SK-N-SH (cell line): Measurements from ENCODE around the gene ABCA6. TPM values are rescaled to one million over a fixed set of nuclear protein-coding genes. Genes with fewer than 3 reads are reported as not detected.

Source experiments
- CTCF ChIA-PET: fragments of 300-600, 350-600 bp; formaldehyde crosslinking; extraction: SDS; loops from one replicate; lab custom pipeline; 2021; lab: Yijun Ruan, JAX
- POLR2A ChIA-PET: fragments of 350-600 bp; sonication (Branson Sonifier 250); formaldehyde crosslinking; extraction: SDS; loops from one replicate; lab custom pipeline; 2020; ENCODE audit warnings: antibody characterized with exemption, inconsistent platforms; lab: Yijun Ruan, JAX
- DNase-seq: peaks from one replicate; pipeline ENCODE4 v3.0.0; 2012
- H2AFZ ChIP-seq: fragments of 200-600 bp; sonication (generic); 2 replicates; pipeline ENCODE4 v1.8.1; 2016; ENCODE audit warnings: antibody characterized with exemption, mild to moderate bottlenecking, low read depth
- H3F3A ChIP-seq: fragments of 200-600 bp; sonication (generic); replicated peaks from 2 replicates; pipeline ENCODE3; 2016; ENCODE audit warnings: antibody characterized with exemption, mild to moderate bottlenecking; ENCODE audit not compliant: insufficient read depth
- H3K27ac ChIP-seq, 2 experiments: fragments of 200-500 bp in 1 of 2; fragments of 200-600 bp in 1 of 2; sonication (Bioruptor generic) in 1 of 2; sonication (generic), shearing (Covaris generic) in 1 of 2; 2 replicates each; pipeline versions ENCODE4 v1.5.1 to v1.6.1; 2014 to 2016; ENCODE audit warnings: low read depth in 2 of 2, inconsistent platforms in 1 of 2, low read length in 1 of 2, mild to moderate bottlenecking in 1 of 2, mixed read lengths in 1 of 2
- H3K27me3 ChIP-seq: fragments of 200-600 bp; sonication (generic), shearing (Covaris generic); 2 replicates; pipeline ENCODE4 v1.6.1; 2016; ENCODE audit warnings: mixed run types; ENCODE audit not compliant: insufficient read depth
- H3K36me3 ChIP-seq, 2 experiments: fragments of 200-500 bp in 1 of 2; fragments of 200-600 bp in 1 of 2; sonication (Bioruptor generic) in 1 of 2; sonication (generic) in 1 of 2; replicated peaks in 1 of 2; 2 replicates each; pipeline versions ENCODE3 to v1.5.1; 2014 to 2016; ENCODE audit warnings: low read length in 1 of 2, mild to moderate bottlenecking in 1 of 2; ENCODE audit not compliant: insufficient read depth in 2 of 2, control insufficient read depth in 1 of 2
- H3K4me1 ChIP-seq, 2 experiments: fragments of 200-500 bp in 1 of 2; fragments of 200-600 bp in 1 of 2; sonication (Bioruptor generic) in 1 of 2; sonication (generic), shearing (Covaris generic) in 1 of 2; 2 replicates each; pipeline versions ENCODE4 v1.5.1 to v1.6.1; 2014 to 2016; ENCODE audit warnings: low read depth in 1 of 2, low read length in 1 of 2, mixed run types in 1 of 2; ENCODE audit not compliant: insufficient read depth in 2 of 2, control insufficient read depth in 1 of 2
- H3K4me2 ChIP-seq: fragments of 200-600 bp; sonication (generic), shearing (Covaris generic); 2 replicates; pipeline ENCODE4 v1.6.1; 2017; ENCODE audit warnings: mixed run types
- H3K4me3 ChIP-seq, 2 experiments: fragments of 200-500 bp in 1 of 2; fragments of 200-600 bp in 1 of 2; sonication (Bioruptor generic) in 1 of 2; sonication (generic), shearing (Covaris generic) in 1 of 2; 2 replicates each; pipeline versions ENCODE4 v1.5.1 to v1.8.1; 2014 to 2016; ENCODE audit warnings: low read depth in 2 of 2, inconsistent platforms in 1 of 2, low read length in 1 of 2, mild to moderate bottlenecking in 1 of 2, mixed read lengths in 1 of 2, moderate library complexity in 1 of 2
- H3K79me2 ChIP-seq: fragments of 200-600 bp; sonication (generic); 2 replicates; pipeline ENCODE4 v1.8.1; 2017; ENCODE audit warnings: mild to moderate bottlenecking; ENCODE audit not compliant: insufficient read depth
- H3K9ac ChIP-seq: fragments of 200-600 bp; sonication (generic); 2 replicates; pipeline ENCODE4 v1.6.1; 2017; ENCODE audit warnings: mixed run types
- H3K9me2 ChIP-seq: fragments of 200-600 bp; sonication (generic); 2 replicates; pipeline ENCODE4 v1.6.1; 2017; ENCODE audit warnings: mixed run types
- H3K9me3 ChIP-seq: fragments of 200-600 bp; sonication (generic); 2 replicates; pipeline ENCODE4 v1.6.1; 2017; ENCODE audit warnings: mixed run types, mild to moderate bottlenecking, moderate library complexity
- H4K20me1 ChIP-seq: fragments of 200-600 bp; sonication (generic); 2 replicates; pipeline ENCODE4 v1.6.1; 2017; ENCODE audit warnings: mild to moderate bottlenecking, mixed run types; ENCODE audit not compliant: insufficient read depth
- ELF1 ChIP-seq: IDR thresholded peaks from 2 replicates; pipeline ENCODE4 v1.4.0; 2012
- GABPA ChIP-seq: IDR thresholded peaks from 2 replicates; pipeline ENCODE4 v1.4.0; 2012; ENCODE audit warnings: low read depth, mild to moderate bottlenecking
- GATA2 ChIP-seq: sonication (generic); formaldehyde crosslinking; IDR thresholded peaks from 2 replicates; pipeline ENCODE4 v1.5.0; 2020; ENCODE audit warnings: mild to moderate bottlenecking, missing genetic modification reagents
- NFIC ChIP-seq: IDR thresholded peaks from 2 replicates; pipeline ENCODE4 v1.4.0; 2012; ENCODE audit warnings: borderline replicate concordance
- RAD21 ChIP-seq: IDR thresholded peaks from 2 replicates; pipeline ENCODE4 v1.6.1; 2012; ENCODE audit warnings: mild to moderate bottlenecking, low read length
- RCOR1 ChIP-seq: fragments of 150-350 bp; IDR thresholded peaks from 2 replicates; pipeline ENCODE4 v1.6.1; 2017; ENCODE audit warnings: antibody characterized with exemption, low read length
- SMC3 ChIP-seq: IDR thresholded peaks from 2 replicates; pipeline ENCODE4 v1.6.1; 2012; ENCODE audit warnings: low read depth, low read length, improper control_type of control experiment
- TAF1 ChIP-seq: IDR thresholded peaks from 2 replicates; pipeline ENCODE4 v1.6.1; 2012; ENCODE audit warnings: low read depth, mild to moderate bottlenecking, low read length, moderate library complexity, borderline replicate concordance
- TCF12 ChIP-seq: IDR thresholded peaks from 2 replicates; pipeline ENCODE4 v1.4.0; 2012
- polyA plus RNA-seq, 3 experiments: library from polyadenylated mRNA; depleted of rRNA; stranded (reverse); fragments of >200 nt; gene quantifications; 2 replicates each; pipeline ENCODE4 v1.2.3, GENCODE V29; 2012
- TF ChIP-seq, protein P1 (sequence below): fragments of 200-600 bp; sonication (generic); IDR thresholded peaks from 2 replicates; pipeline ENCODE4 v1.6.1; 2017; ENCODE audit warnings: antibody characterized with exemption, mild to moderate bottlenecking, moderate library complexity
- TF ChIP-seq, protein P2 (sequence below): IDR thresholded peaks from 2 replicates; pipeline ENCODE4 v1.4.0; 2012; ENCODE audit warnings: low read depth, borderline replicate concordance
- TF ChIP-seq, protein P3 (sequence below): IDR thresholded peaks from 2 replicates; pipeline ENCODE4 v1.4.0; 2012; ENCODE audit warnings: low read depth
- TF ChIP-seq, protein P4 (sequence below): IDR thresholded peaks from 2 replicates; pipeline ENCODE4 v1.6.1; 2012; ENCODE audit warnings: mild to moderate bottlenecking, low read depth, low read length, moderate library complexity
- TF ChIP-seq, protein P5 (sequence below): IDR thresholded peaks from 2 replicates; pipeline ENCODE4 v1.4.0; 2012; ENCODE audit warnings: low read depth, borderline replicate concordance

Gene ABCA6
- polyA plus RNA-seq, 1 of the 3 experiments (the other 2 are of a cell fraction): 0.15 TPM

DNA sequence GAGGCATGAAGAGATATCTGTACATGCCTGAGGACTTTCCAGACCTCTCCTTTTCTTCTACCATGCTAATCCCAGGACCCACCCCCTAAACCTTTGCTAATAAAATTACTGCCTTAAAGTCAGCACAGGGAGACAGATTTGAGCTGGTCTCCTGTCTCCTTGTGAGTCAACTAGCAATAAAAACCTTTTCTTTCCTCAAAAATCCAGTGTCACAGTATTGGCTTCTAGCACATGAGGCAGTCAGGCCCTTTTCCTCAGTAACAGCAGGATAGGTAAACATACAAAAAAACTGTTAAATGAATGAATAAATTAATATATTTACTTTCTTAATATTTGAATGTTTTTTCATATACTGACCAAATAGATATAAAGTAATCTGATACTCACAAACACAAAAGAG, 45.6 kb upstream of the ABCA6 start:
- Histone ChIP-seq H3K4me3 (no peak overlapping the region), H3K4me1 (0 out of 4 replicates have a peak, but pooled peaks cover 0 to 3% of the 10 kb centered on the region in 2 experiments), H3K27me3 (no peaks in the 10 kb centered on the region), H3K4me2 (no peak overlapping the region), H3K36me3 (no peaks in the 10 kb centered on the region), H3K27ac (no peak overlapping the region), H3K9me3 (no peaks in the 10 kb centered on the region), H3K79me2 (no peaks in the 10 kb centered on the region), H2AFZ (no peak overlapping the region), H3F3A (no peaks in the 10 kb centered on the region), H3K9me2 (no peaks in the 10 kb centered on the region), H4K20me1 (no peaks in the 10 kb centered on the region), H3K9ac (no peak overlapping the region)
- no peak for DNase-seq
- CTCF ChIA-PET: interaction anchor here (0.8 kb wide), 1 partner anchor 36 kb away, joined by 3 read pairs; no protein-coding TSS in a partner anchor
- TF ChIP-seq, protein P1, sequence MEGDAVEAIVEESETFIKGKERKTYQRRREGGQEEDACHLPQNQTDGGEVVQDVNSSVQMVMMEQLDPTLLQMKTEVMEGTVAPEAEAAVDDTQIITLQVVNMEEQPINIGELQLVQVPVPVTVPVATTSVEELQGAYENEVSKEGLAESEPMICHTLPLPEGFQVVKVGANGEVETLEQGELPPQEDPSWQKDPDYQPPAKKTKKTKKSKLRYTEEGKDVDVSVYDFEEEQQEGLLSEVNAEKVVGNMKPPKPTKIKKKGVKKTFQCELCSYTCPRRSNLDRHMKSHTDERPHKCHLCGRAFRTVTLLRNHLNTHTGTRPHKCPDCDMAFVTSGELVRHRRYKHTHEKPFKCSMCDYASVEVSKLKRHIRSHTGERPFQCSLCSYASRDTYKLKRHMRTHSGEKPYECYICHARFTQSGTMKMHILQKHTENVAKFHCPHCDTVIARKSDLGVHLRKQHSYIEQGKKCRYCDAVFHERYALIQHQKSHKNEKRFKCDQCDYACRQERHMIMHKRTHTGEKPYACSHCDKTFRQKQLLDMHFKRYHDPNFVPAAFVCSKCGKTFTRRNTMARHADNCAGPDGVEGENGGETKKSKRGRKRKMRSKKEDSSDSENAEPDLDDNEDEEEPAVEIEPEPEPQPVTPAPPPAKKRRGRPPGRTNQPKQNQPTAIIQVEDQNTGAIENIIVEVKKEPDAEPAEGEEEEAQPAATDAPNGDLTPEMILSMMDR: no peak
- TF ChIP-seq GATA2 (CRISPR knock-in tag) (no peak), ELF1 (no peak), GABPA (no peak), SMC3 (no peak), RCOR1 (no peak), TCF12 (no peak), RAD21 (no peak), NFIC (no peak), TAF1 (no peak)
- TF ChIP-seq, protein P2, sequence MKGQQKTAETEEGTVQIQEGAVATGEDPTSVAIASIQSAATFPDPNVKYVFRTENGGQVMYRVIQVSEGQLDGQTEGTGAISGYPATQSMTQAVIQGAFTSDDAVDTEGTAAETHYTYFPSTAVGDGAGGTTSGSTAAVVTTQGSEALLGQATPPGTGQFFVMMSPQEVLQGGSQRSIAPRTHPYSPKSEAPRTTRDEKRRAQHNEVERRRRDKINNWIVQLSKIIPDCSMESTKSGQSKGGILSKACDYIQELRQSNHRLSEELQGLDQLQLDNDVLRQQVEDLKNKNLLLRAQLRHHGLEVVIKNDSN: no peak
- TF ChIP-seq, protein P3, sequence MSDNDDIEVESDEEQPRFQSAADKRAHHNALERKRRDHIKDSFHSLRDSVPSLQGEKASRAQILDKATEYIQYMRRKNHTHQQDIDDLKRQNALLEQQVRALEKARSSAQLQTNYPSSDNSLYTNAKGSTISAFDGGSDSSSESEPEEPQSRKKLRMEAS: no peak
- TF ChIP-seq, protein P4, sequence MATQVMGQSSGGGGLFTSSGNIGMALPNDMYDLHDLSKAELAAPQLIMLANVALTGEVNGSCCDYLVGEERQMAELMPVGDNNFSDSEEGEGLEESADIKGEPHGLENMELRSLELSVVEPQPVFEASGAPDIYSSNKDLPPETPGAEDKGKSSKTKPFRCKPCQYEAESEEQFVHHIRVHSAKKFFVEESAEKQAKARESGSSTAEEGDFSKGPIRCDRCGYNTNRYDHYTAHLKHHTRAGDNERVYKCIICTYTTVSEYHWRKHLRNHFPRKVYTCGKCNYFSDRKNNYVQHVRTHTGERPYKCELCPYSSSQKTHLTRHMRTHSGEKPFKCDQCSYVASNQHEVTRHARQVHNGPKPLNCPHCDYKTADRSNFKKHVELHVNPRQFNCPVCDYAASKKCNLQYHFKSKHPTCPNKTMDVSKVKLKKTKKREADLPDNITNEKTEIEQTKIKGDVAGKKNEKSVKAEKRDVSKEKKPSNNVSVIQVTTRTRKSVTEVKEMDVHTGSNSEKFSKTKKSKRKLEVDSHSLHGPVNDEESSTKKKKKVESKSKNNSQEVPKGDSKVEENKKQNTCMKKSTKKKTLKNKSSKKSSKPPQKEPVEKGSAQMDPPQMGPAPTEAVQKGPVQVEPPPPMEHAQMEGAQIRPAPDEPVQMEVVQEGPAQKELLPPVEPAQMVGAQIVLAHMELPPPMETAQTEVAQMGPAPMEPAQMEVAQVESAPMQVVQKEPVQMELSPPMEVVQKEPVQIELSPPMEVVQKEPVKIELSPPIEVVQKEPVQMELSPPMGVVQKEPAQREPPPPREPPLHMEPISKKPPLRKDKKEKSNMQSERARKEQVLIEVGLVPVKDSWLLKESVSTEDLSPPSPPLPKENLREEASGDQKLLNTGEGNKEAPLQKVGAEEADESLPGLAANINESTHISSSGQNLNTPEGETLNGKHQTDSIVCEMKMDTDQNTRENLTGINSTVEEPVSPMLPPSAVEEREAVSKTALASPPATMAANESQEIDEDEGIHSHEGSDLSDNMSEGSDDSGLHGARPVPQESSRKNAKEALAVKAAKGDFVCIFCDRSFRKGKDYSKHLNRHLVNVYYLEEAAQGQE: no peak
- TF ChIP-seq, protein P5, sequence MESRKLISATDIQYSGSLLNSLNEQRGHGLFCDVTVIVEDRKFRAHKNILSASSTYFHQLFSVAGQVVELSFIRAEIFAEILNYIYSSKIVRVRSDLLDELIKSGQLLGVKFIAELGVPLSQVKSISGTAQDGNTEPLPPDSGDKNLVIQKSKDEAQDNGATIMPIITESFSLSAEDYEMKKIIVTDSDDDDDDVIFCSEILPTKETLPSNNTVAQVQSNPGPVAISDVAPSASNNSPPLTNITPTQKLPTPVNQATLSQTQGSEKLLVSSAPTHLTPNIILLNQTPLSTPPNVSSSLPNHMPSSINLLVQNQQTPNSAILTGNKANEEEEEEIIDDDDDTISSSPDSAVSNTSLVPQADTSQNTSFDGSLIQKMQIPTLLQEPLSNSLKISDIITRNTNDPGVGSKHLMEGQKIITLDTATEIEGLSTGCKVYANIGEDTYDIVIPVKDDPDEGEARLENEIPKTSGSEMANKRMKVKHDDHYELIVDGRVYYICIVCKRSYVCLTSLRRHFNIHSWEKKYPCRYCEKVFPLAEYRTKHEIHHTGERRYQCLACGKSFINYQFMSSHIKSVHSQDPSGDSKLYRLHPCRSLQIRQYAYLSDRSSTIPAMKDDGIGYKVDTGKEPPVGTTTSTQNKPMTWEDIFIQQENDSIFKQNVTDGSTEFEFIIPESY: no peak
- POLR2A ChIA-PET: no interaction called here
